T47D (cell line): Measurements from ENCODE around the gene HNF1B.
"Not testable (repeated sequence)": the region's sequence is repeated elsewhere in the genome, so short reads cannot be mapped to it uniquely, and the experiment has no call there.

Source experiments
- DNase-seq, 2 experiments: peaks; one replicate each; pipeline versions ENCODE4 v3.0.0 to v3.0.0-alpha.2; 2011 to 2012; ENCODE audit warnings: low read depth in 1 of 2, low spot score in 1 of 2
- JUND ChIP-seq: IDR thresholded peaks from 2 replicates; pipeline ENCODE4 v1.6.1; 2012; ENCODE audit warnings: low read depth
- in situ Hi-C: cut with HindIII; loops from 2 replicates; pipeline ENCODE4 v1.10.0; 2016; ENCODE audit warnings: low sequenced_read_pairs, low pct_unique_long_range_greater_than_20kb

The HNF1B gene

GRCh38 chr17:37689317-37689716 is 55.5 kb downstream of the HNF1B start:
- DNase-seq: no peak
- in situ Hi-C loops: no loop called here
- TF ChIP-seq JUND: no peak

- TF ChIP-seq JUND: no peak
- DNase-seq: no peak
- in situ Hi-C loops: no loop called here
Observed at GRCh38 chr17:37683454-37683984, 61.3 kb downstream of the HNF1B start.

GRCh38 chr17:37682007-37682406 is 62.9 kb downstream of the HNF1B start:
- in situ Hi-C loops: no loop called here
- TF ChIP-seq JUND: no peak
- DNase-seq: peak in 1 of 2 experiments; percentile 52

GRCh38 chr17:37679995-37680394 is 64.9 kb downstream of the HNF1B start:
- DNase-seq, in situ Hi-C loops: not testable (repeated sequence)

GRCh38 chr17:37678036-37678435 is 66.8 kb downstream of the HNF1B start:
- no peak for TF ChIP-seq JUND
- no peak for DNase-seq
- in situ Hi-C loops: no loop called here

- in situ Hi-C loops: no loop called here
- no peak for TF ChIP-seq JUND
- no peak for DNase-seq
Observed at GRCh38 chr17:37677021-37677420, 67.8 kb downstream of the HNF1B start.

GRCh38 chr17:37676115-37676925 is 68.5 kb downstream of the HNF1B start:
- in situ Hi-C loops: no loop called here
- DNase-seq: no peak
- no peak for TF ChIP-seq JUND

GRCh38 chr17:37674511-37674910 is 70.3 kb downstream of the HNF1B start:
- DNase-seq: no peak

GRCh38 chr17:37673386-37673785 is 71.5 kb downstream of the HNF1B start:
- no peak for DNase-seq
- TF ChIP-seq JUND: no peak
- in situ Hi-C loops: no loop called here

More at GRCh38 chr17:37674511-37674910, 70.3 kb downstream of the HNF1B start:
- in situ Hi-C loops: no loop called here
- no peak for TF ChIP-seq JUND

- TF ChIP-seq JUND: no peak
- in situ Hi-C loops: no loop called here
- no peak for DNase-seq
Observed at GRCh38 chr17:37672548-37673078, 72.2 kb downstream of the HNF1B start.

- no peak for DNase-seq
- TF ChIP-seq JUND: no peak
- in situ Hi-C loops: no loop called here
Observed at GRCh38 chr17:37671824-37672547, 72.9 kb downstream of the HNF1B start.

- DNase-seq: no peak
- in situ Hi-C loops: no loop called here
- TF ChIP-seq JUND: no peak
Observed at GRCh38 chr17:37671028-37671823, 73.6 kb downstream of the HNF1B start.
